GM12874 (cell line): ENCODE measurements around the gene CRYBA4.

Experiments
- CTCF ChIP-seq: IDR thresholded peaks from 2 replicates; pipeline ENCODE4 v1.5.1; 2011; ENCODE audit warnings: low read depth, mild to moderate bottlenecking, control low read depth, low read length, moderate library complexity; ENCODE audit not compliant: insufficient read depth

CRYBA4 gene

GRCh38 chr22:26658161-26658560 lies 36.4 kb downstream of the CRYBA4 start:
- no peak for TF ChIP-seq CTCF

- TF ChIP-seq CTCF, result no peak
Observed at GRCh38 chr22:26658671-26659478, 37.1 kb downstream of the CRYBA4 start.

- no peak for TF ChIP-seq CTCF
Observed at GRCh38 chr22:26660356-26660755, 38.6 kb downstream of the CRYBA4 start.

- no peak for TF ChIP-seq CTCF
Observed at GRCh38 chr22:26660961-26661578, 39.3 kb downstream of the CRYBA4 start.

GRCh38 chr22:26662160-26662559 lies 40.4 kb downstream of the CRYBA4 start:
- TF ChIP-seq CTCF, result no peak

- TF ChIP-seq CTCF, result no peak
Observed at GRCh38 chr22:26663374-26663923, 41.7 kb downstream of the CRYBA4 start.

GRCh38 chr22:26665813-26666231 lies 44.1 kb downstream of the CRYBA4 start:
- TF ChIP-seq CTCF, result no peak
